ENCODE results near the gene CRYAA. TPM values are rescaled to one million over a fixed set of nuclear protein-coding genes. Genes with fewer than 3 reads are reported as not detected.

The CRYAA gene
- total RNA-seq, 4 donors from 2014 or later, result not detected

GRCh38 chr21:43206231-43207042 lies 37.6 kb downstream of the CRYAA start:
- TF ChIP-seq CTCF (IDR thresholded peaks at IDR 0.05), result no peak
- TF ChIP-seq POLR2AphosphoS5 (IDR thresholded peaks at IDR 0.05), result no peak
- no peak for TF ChIP-seq EP300 (IDR thresholded peaks at IDR 0.05; ENCODE audit: low read depth)
- TF ChIP-seq POLR2A (IDR thresholded peaks at IDR 0.05), result no peak
- H3K36me3 ChIP-seq, result no peaks in the 10 kb centered on the region
- no peak overlapping the region for H3K27ac ChIP-seq
- H3K4me3 ChIP-seq, result no peak overlapping the region
- H3K9me3 ChIP-seq, result peaks cover 8 to 9% of the 10 kb centered on the region in 2 donors
- intact Hi-C loops (cut with DNase I; ENCODE audit: low total_unique reads) (no loop called here), in situ Hi-C loops (cut with MboI; ENCODE audit: low pct_ligation_motif_present in 1 of 4, low pct_unique_long_range_greater_than_20kb in 1 of 4, low sequenced_read_pairs in 3 of 4) (no loop called here)
- no peak for DNase-seq
- H3K4me1 ChIP-seq, result peaks cover 0 to 6% (median 4%) of the 10 kb centered on the region in 4 donors
- no peaks in the 10 kb centered on the region for H3K27me3 ChIP-seq
- 83% methylated on average over 18 of the region's 18 CpGs; no CpG with 5 or more reads in 1 of the 2 donors for WGBS, 2 donors (ENCODE audit: low coverage in 1 of 2)

GRCh38 chr21:43207043-43207315 lies 38.2 kb downstream of the CRYAA start:
- 83 to 92% methylated on average over 3 to 6 of the region's 6 CpGs for WGBS, 2 donors (ENCODE audit: low coverage in 1 of 2)
- Histone ChIP-seq H3K4me3 (no peak overlapping the region), H3K36me3 (no peaks in the 10 kb centered on the region), H3K27me3 (no peaks in the 10 kb centered on the region), H3K4me1 (peaks cover 0 to 9% (median 7%) of the 10 kb centered on the region in 4 donors), H3K27ac (no peak overlapping the region), H3K9me3 (peaks cover 3 to 4% of the 10 kb centered on the region in 2 donors)
- in situ Hi-C loops (cut with MboI; ENCODE audit: low pct_ligation_motif_present in 1 of 4, low pct_unique_long_range_greater_than_20kb in 1 of 4, low sequenced_read_pairs in 3 of 4), result no loop called here
- DNase-seq, result no peak
- intact Hi-C loops (cut with DNase I; ENCODE audit: low total_unique reads), result no loop called here
- no peak for TF ChIP-seq POLR2A (IDR thresholded peaks at IDR 0.05)
- TF ChIP-seq POLR2AphosphoS5 (IDR thresholded peaks at IDR 0.05), result no peak

- Histone ChIP-seq H3K36me3 (no peaks in the 10 kb centered on the region), H3K9me3 (no peaks in the 10 kb centered on the region), H3K4me1 (peaks cover 0 to 9% (median 7%) of the 10 kb centered on the region in 4 donors), H3K4me3 (no peak overlapping the region), H3K27me3 (no peaks in the 10 kb centered on the region), H3K27ac (no peak overlapping the region)
- no peak for TF ChIP-seq POLR2AphosphoS5 (IDR thresholded peaks at IDR 0.05)
- no peak for TF ChIP-seq EP300 (IDR thresholded peaks at IDR 0.05; ENCODE audit: low read depth)
- no peak for TF ChIP-seq CTCF (IDR thresholded peaks at IDR 0.05)
- no peak for TF ChIP-seq POLR2A (IDR thresholded peaks at IDR 0.05)
- intact Hi-C loops (cut with DNase I; ENCODE audit: low total_unique reads) (no loop called here), in situ Hi-C loops (cut with MboI; ENCODE audit: low pct_ligation_motif_present in 1 of 4, low pct_unique_long_range_greater_than_20kb in 1 of 4, low sequenced_read_pairs in 3 of 4) (no loop called here)
- WGBS, 2 donors (ENCODE audit: low coverage in 1 of 2), result 74 to 100% methylated on average over 1 to 6 of the region's 6 CpGs
- no peak for DNase-seq
These were observed 39.1 kb downstream of the CRYAA start for GRCh38 chr21:43207868-43208267.

GRCh38 chr21:43208561-43209332 lies 39.9 kb downstream of the CRYAA start:
- TF ChIP-seq POLR2A (IDR thresholded peaks at IDR 0.05) (no peak), CTCF (IDR thresholded peaks at IDR 0.05) (no peak), POLR2AphosphoS5 (IDR thresholded peaks at IDR 0.05) (no peak), EP300 (IDR thresholded peaks at IDR 0.05; ENCODE audit: low read depth) (no peak)
- intact Hi-C loops (cut with DNase I; ENCODE audit: low total_unique reads), result no loop called here
- Histone ChIP-seq H3K27me3 (no peaks in the 10 kb centered on the region), H3K36me3 (no peaks in the 10 kb centered on the region), H3K4me1 (peaks cover 0 to 9% (median 7%) of the 10 kb centered on the region in 4 donors), H3K9me3 (no peaks in the 10 kb centered on the region), H3K4me3 (no peak overlapping the region), H3K27ac (no peak overlapping the region)
- no peak for DNase-seq
- 90% methylated on average over 29 of the region's 29 CpGs; no CpG with 5 or more reads in 1 of the 2 donors for WGBS, 2 donors (ENCODE audit: low coverage in 1 of 2)
- in situ Hi-C loops (cut with MboI; ENCODE audit: low pct_ligation_motif_present in 1 of 4, low pct_unique_long_range_greater_than_20kb in 1 of 4, low sequenced_read_pairs in 3 of 4), result no loop called here
